ENCODE data around the gene ABCA1.

The ABCA1 gene

GRCh38 chr9:104788251-104788650 is 139.7 kb downstream of the ABCA1 start:
- TF ChIP-seq BHLHE40 (IDR thresholded peaks at IDR 0.05; ENCODE audit: borderline replicate concordance) (no peak), ZNF384 (IDR thresholded peaks at IDR 0.05) (no peak), SUZ12 (IDR thresholded peaks at IDR 0.05) (no peak), FOXM1 (IDR thresholded peaks at IDR 0.05; ENCODE audit: borderline replicate concordance) (no peak)
- ChIA-PET POLR2A (no interaction called here), CTCF (no interaction called here)
- no peak for DNase-seq (ENCODE audit: extremely low spot score)

DNA sequence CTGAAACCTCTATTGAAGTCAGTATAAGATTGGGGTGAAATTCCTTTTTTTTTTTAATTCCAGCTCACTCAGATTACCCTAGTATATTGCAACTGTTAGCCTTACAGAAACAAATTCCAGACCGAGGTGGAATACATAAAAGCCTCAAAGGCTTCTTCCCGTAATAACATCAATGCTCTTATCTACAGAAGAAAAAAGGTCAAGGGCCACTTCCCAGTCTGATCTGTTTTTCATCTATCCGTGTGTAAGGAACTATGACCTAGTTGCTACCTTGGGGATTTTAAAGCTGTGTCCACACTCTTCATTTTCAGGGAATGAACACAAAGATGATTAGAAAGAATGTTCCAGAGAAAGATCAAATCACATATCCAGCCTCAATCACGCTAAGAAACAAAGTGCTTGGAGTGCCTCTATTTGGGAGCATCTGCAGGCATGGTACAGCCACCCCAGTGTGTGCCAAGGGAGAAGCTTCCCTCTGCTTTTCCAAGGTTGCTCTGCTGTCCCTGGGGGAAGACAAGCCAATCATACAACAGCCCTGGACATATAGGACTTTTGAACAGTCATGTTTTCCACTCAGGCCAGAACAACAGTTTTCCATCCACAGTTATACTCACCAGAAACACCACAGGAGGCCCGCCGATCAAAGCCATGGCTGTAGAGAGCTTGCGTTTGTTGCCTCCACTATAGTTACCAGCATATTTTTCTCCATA is 140.5 kb downstream of the ABCA1 start:
- no peak for TF ChIP-seq FOXK2 (IDR thresholded peaks at IDR 0.05)
- no peak for TF ChIP-seq ZNF384 (IDR thresholded peaks at IDR 0.05)
- TF ChIP-seq, protein P1, sequence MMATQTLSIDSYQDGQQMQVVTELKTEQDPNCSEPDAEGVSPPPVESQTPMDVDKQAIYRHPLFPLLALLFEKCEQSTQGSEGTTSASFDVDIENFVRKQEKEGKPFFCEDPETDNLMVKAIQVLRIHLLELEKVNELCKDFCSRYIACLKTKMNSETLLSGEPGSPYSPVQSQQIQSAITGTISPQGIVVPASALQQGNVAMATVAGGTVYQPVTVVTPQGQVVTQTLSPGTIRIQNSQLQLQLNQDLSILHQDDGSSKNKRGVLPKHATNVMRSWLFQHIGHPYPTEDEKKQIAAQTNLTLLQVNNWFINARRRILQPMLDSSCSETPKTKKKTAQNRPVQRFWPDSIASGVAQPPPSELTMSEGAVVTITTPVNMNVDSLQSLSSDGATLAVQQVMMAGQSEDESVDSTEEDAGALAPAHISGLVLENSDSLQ (IDR thresholded peaks at IDR 0.05): no peak
- no peak for TF ChIP-seq FOXA1 (IDR thresholded peaks at IDR 0.05)
- ChIA-PET POLR2A (no interaction called here), CTCF (no interaction called here)
- DNase-seq (ENCODE audit: extremely low spot score): no peak

DNA sequence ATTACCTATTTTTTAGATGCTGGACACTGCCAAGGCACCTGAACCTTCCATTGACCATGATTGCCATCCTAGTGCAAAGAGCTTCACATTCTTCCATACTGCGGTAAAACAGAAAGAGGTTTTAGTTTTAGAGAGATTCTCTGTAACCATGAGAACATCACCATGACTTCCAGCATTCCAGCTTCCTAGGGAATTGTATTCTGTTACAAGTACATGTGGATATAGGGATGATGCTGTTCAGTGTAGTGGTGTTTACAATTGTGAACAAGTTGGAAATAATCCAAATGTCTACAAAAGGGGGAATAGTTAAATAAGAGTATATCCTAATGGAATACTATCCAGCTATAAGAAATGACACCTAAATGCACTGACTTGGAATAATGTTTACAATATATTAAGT is 141.7 kb downstream of the ABCA1 start:
- no peak for TF ChIP-seq NFRKB (IDR thresholded peaks at IDR 0.05)
- TF ChIP-seq SP1 (IDR thresholded peaks at IDR 0.05): no peak
- POLR2A ChIA-PET: no interaction called here
- no peak for DNase-seq (ENCODE audit: extremely low spot score)
- CTCF ChIA-PET: interaction anchor here (0.6 kb wide), 1 partner anchor 318 kb away, joined by 3 read pairs; no protein-coding TSS in a partner anchor

DNA sequence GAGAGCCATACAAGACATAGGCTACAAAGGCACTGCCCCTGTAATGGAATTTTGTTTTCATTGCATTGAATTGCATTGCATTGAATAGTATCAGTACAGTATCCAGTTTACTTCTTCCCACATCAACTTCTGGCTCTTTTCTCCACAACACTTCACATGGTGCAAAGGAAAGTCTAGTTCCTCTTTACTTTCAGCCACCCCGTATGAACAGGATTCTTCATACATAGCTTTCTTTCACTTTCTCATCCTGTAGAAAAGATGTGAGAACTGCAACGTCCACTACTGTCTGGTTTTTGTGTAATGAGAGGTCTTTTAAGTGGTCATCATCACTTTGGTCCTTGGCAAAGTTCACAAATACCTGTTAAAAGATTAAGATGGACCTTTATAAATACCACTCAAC is 143.9 kb downstream of the ABCA1 start:
- DNase-seq (ENCODE audit: extremely low spot score): no peak
- ChIA-PET CTCF (no interaction called here), POLR2A (no interaction called here)
- no peak for TF ChIP-seq HDGF (IDR thresholded peaks at IDR 0.05; ENCODE audit: borderline replicate concordance)
- TF ChIP-seq CTBP1 (IDR thresholded peaks at IDR 0.05; ENCODE audit: borderline replicate concordance): no peak
- TF ChIP-seq NFRKB (IDR thresholded peaks at IDR 0.05): no peak
- no peak for TF ChIP-seq SUZ12 (IDR thresholded peaks at IDR 0.05)
- TF ChIP-seq FOXK2 (IDR thresholded peaks at IDR 0.05): no peak
- TF ChIP-seq FOXA1 (IDR thresholded peaks at IDR 0.05): no peak
- no peak for TF ChIP-seq L3MBTL2 (conservative IDR thresholded peaks at IDR 0.05)
- no peak for TF ChIP-seq FOXM1 (IDR thresholded peaks at IDR 0.05; ENCODE audit: borderline replicate concordance)
- TF ChIP-seq TARDBP (IDR thresholded peaks at IDR 0.05): no peak
- no peak for TF ChIP-seq ARNT (IDR thresholded peaks at IDR 0.05)
- TF ChIP-seq ZNF384 (IDR thresholded peaks at IDR 0.05): no peak
- no peak for TF ChIP-seq BHLHE40 (IDR thresholded peaks at IDR 0.05; ENCODE audit: borderline replicate concordance)
- TF ChIP-seq, protein P1 (IDR thresholded peaks at IDR 0.05): no peak
- TF ChIP-seq ELF4 (IDR thresholded peaks at IDR 0.05): no peak
- no peak for TF ChIP-seq LEF1 (IDR thresholded peaks at IDR 0.05; ENCODE audit: borderline replicate concordance)
- no peak for TF ChIP-seq SP1 (IDR thresholded peaks at IDR 0.05)

DNA sequence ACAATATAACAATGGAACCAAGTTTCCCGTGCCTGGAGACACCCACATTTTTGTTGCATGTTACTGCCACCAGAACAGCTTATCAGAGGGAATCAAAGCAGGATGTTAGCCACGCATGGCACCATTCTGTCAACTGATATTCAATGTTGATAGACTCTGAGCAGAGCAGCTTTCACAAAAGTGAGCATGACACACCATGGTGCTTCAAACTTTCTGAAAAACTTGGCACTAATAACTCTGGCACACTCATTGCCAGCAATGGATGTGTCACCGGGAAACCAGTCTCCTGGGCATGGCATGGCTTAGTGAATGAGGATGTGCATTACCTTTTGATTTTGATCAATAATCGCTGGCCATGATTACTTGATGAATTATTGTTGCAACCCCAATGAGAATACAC is 144.4 kb downstream of the ABCA1 start:
- ChIA-PET POLR2A (no interaction called here), CTCF (no interaction called here)
- no peak for DNase-seq (ENCODE audit: extremely low spot score)
- no peak for TF ChIP-seq CTBP1 (IDR thresholded peaks at IDR 0.05; ENCODE audit: borderline replicate concordance)
- no peak for TF ChIP-seq L3MBTL2 (conservative IDR thresholded peaks at IDR 0.05)
- TF ChIP-seq NFRKB (IDR thresholded peaks at IDR 0.05): no peak
- TF ChIP-seq TARDBP (IDR thresholded peaks at IDR 0.05): no peak
- no peak for TF ChIP-seq SP1 (IDR thresholded peaks at IDR 0.05)
- no peak for TF ChIP-seq HDGF (IDR thresholded peaks at IDR 0.05; ENCODE audit: borderline replicate concordance)
- TF ChIP-seq, protein P1 (IDR thresholded peaks at IDR 0.05): no peak
- TF ChIP-seq FOXA1 (IDR thresholded peaks at IDR 0.05): no peak
- TF ChIP-seq FOXM1 (IDR thresholded peaks at IDR 0.05; ENCODE audit: borderline replicate concordance): no peak
- TF ChIP-seq ZNF384 (IDR thresholded peaks at IDR 0.05): no peak
- no peak for TF ChIP-seq FOXK2 (IDR thresholded peaks at IDR 0.05)
- no peak for TF ChIP-seq ELF4 (IDR thresholded peaks at IDR 0.05)
- TF ChIP-seq BHLHE40 (IDR thresholded peaks at IDR 0.05; ENCODE audit: borderline replicate concordance): no peak
- TF ChIP-seq SUZ12 (IDR thresholded peaks at IDR 0.05): no peak
- no peak for TF ChIP-seq LEF1 (IDR thresholded peaks at IDR 0.05; ENCODE audit: borderline replicate concordance)
- TF ChIP-seq ARNT (IDR thresholded peaks at IDR 0.05): no peak

GRCh38 chr9:104780796-104781395 is 147.1 kb downstream of the ABCA1 start:
- POLR2A ChIA-PET: no interaction called here
- no peak for DNase-seq (ENCODE audit: extremely low spot score)
- no peak for TF ChIP-seq FOXM1 (IDR thresholded peaks at IDR 0.05; ENCODE audit: borderline replicate concordance)
- no peak for TF ChIP-seq FOXA1 (IDR thresholded peaks at IDR 0.05)
- CTCF ChIA-PET: interaction anchor here (0.6 to 0.8 kb wide), 3 partner anchors 80 to 638 kb away, joined by 3 read pairs; no protein-coding TSS in a partner anchor
